Measurements from ENCODE around the gene TMEM165. TPM values are rescaled to one million over a fixed set of nuclear protein-coding genes. Genes with fewer than 3 reads are reported as not detected.
A peak's percentile ranks its signal among the peaks of the same experiment; 100 is the strongest.

Gene TMEM165
- total RNA-seq, 2 experiments from 2014 or later = 44.8 to 46.0 TPM

- Histone ChIP-seq H3K4me3 (ENCODE audit: low read length) (no peak overlapping the region), H3K27ac (ENCODE audit: low read depth in 1 of 2, low read length in 2 of 2) (no peak overlapping the region), H3K9me3 (ENCODE audit: control insufficient read depth in 1 of 2, insufficient read depth in 1 of 2, low read length in 2 of 2) (no peaks in the 10 kb centered on the region), H3K36me3 (ENCODE audit: insufficient read depth, low read length) (peaks cover 34% of the 10 kb centered on the region), H3K4me1 (ENCODE audit: insufficient read depth, low read length) (peaks cover 10% of the 10 kb centered on the region), H3K27me3 (ENCODE audit: control insufficient read depth in 1 of 2, insufficient read depth in 2 of 2, low read length in 2 of 2) (no peaks in the 10 kb centered on the region)
- POLR2A ChIA-PET = interaction anchor here (0.9 kb wide), 1 partner anchor 140 kb away, joined by 3 read pairs; the partner anchor contains the start of gene CLOCK
- Mint-ChIP-seq H3K4me3 (no peak overlapping the region), H3K27me3 (no peaks in the 10 kb centered on the region), H3K36me3 (ENCODE audit: low read depth) (peaks cover 36% of the 10 kb centered on the region), H3K27ac (peak overlapping the region; percentile 4), H3K9me3 (no peaks in the 10 kb centered on the region), H3K4me1 (ENCODE audit: low read depth) (peaks cover 57% of the 10 kb centered on the region)
- TF ChIP-seq CTCF (IDR thresholded peaks at IDR 0.05) = no peak
- ATAC-seq (ENCODE audit: poor library complexity) = no peak
- CTCF ChIA-PET = no interaction called here
- DNase-seq = no peak
- intact Hi-C loops (cut with DNase I, micrococcal nuclease) = no loop called here
Measured at GRCh38 chr4:55406545-55406944, 10.8 kb downstream of the TMEM165 start.

- POLR2A ChIA-PET = no interaction called here
- Mint-ChIP-seq H3K4me1 (ENCODE audit: low read depth) (peaks cover 57% of the 10 kb centered on the region), H3K36me3 (ENCODE audit: low read depth) (peaks cover 41% of the 10 kb centered on the region), H3K27me3 (no peaks in the 10 kb centered on the region), H3K27ac (peak overlapping the region; percentile 4), H3K4me3 (no peak overlapping the region), H3K9me3 (no peaks in the 10 kb centered on the region)
- H3K4me1 ChIP-seq (ENCODE audit: insufficient read depth, low read length) = peaks cover 10% of the 10 kb centered on the region
- H3K4me3 ChIP-seq (ENCODE audit: low read length) = no peak overlapping the region
- no peaks in the 10 kb centered on the region for H3K27me3 ChIP-seq (ENCODE audit: control insufficient read depth in 1 of 2, insufficient read depth in 2 of 2, low read length in 2 of 2)
- intact Hi-C loops (cut with DNase I, micrococcal nuclease) = no loop called here
- no peak for ATAC-seq (ENCODE audit: poor library complexity)
- CTCF ChIA-PET = no interaction called here
- no peak overlapping the region for H3K27ac ChIP-seq (ENCODE audit: low read depth in 1 of 2, low read length in 2 of 2)
- no peaks in the 10 kb centered on the region for H3K9me3 ChIP-seq (ENCODE audit: control insufficient read depth in 1 of 2, insufficient read depth in 1 of 2, low read length in 2 of 2)
- no peak for TF ChIP-seq CTCF (IDR thresholded peaks at IDR 0.05)
- DNase-seq = no peak
- peaks cover 34% of the 10 kb centered on the region for H3K36me3 ChIP-seq (ENCODE audit: insufficient read depth, low read length)
Measured at GRCh38 chr4:55407119-55407518, 11.4 kb downstream of the TMEM165 start.

GRCh38 chr4:55407764-55408163 lies 12.0 kb downstream of the TMEM165 start:
- Mint-ChIP-seq H3K27me3 (no peaks in the 10 kb centered on the region), H3K36me3 (ENCODE audit: low read depth) (peaks cover 41% of the 10 kb centered on the region), H3K4me3 (no peak overlapping the region), H3K27ac (no peak overlapping the region), H3K4me1 (ENCODE audit: low read depth) (peaks cover 57% of the 10 kb centered on the region), H3K9me3 (no peaks in the 10 kb centered on the region)
- H3K36me3 ChIP-seq (ENCODE audit: insufficient read depth, low read length) = peaks cover 34% of the 10 kb centered on the region
- CTCF ChIA-PET = no interaction called here
- ATAC-seq (ENCODE audit: poor library complexity) (no peak), DNase-seq (no peak)
- no peaks in the 10 kb centered on the region for H3K9me3 ChIP-seq (ENCODE audit: control insufficient read depth in 1 of 2, insufficient read depth in 1 of 2, low read length in 2 of 2)
- intact Hi-C loops (cut with DNase I, micrococcal nuclease) = no loop called here
- no peak for TF ChIP-seq CTCF (IDR thresholded peaks at IDR 0.05)
- H3K27me3 ChIP-seq (ENCODE audit: control insufficient read depth in 1 of 2, insufficient read depth in 2 of 2, low read length in 2 of 2) = no peaks in the 10 kb centered on the region
- H3K4me3 ChIP-seq (ENCODE audit: low read length) = no peak overlapping the region
- no peak overlapping the region for H3K27ac ChIP-seq (ENCODE audit: low read depth in 1 of 2, low read length in 2 of 2)
- POLR2A ChIA-PET = no interaction called here
- peaks cover 10% of the 10 kb centered on the region for H3K4me1 ChIP-seq (ENCODE audit: insufficient read depth, low read length)

All from CD4-positive, alpha-beta T cell (primary cell).